Ovary (tissue), 3 donors: Measurements from ENCODE around the gene BRCC3.

Source experiments
- EP300 ChIP-seq: sonication (generic); formaldehyde crosslinking; IDR thresholded peaks from one replicate; pipeline ENCODE4 v1.6.1; 2017; ENCODE audit warnings: antibody characterized with exemption
- TF ChIP-seq, protein P1 (sequence below), 3 donors: fragments of 450-650 bp in 2 of 3; fragments of 200-600 bp in 1 of 3; IDR thresholded peaks; one replicate each; pipeline versions ENCODE4 v1.5.1 to v1.8.0; 2016 to 2022; ENCODE audit warnings: antibody characterized with exemption in 3 of 3, mild to moderate bottlenecking in 1 of 3
- donor health status: DM: no; HTN: no; CAD: no.

GRCh38 chrX:155148724-155149537 is 77.6 kb downstream of the BRCC3 start:
- TF ChIP-seq, protein P1, sequence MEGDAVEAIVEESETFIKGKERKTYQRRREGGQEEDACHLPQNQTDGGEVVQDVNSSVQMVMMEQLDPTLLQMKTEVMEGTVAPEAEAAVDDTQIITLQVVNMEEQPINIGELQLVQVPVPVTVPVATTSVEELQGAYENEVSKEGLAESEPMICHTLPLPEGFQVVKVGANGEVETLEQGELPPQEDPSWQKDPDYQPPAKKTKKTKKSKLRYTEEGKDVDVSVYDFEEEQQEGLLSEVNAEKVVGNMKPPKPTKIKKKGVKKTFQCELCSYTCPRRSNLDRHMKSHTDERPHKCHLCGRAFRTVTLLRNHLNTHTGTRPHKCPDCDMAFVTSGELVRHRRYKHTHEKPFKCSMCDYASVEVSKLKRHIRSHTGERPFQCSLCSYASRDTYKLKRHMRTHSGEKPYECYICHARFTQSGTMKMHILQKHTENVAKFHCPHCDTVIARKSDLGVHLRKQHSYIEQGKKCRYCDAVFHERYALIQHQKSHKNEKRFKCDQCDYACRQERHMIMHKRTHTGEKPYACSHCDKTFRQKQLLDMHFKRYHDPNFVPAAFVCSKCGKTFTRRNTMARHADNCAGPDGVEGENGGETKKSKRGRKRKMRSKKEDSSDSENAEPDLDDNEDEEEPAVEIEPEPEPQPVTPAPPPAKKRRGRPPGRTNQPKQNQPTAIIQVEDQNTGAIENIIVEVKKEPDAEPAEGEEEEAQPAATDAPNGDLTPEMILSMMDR (IDR thresholded peaks at IDR 0.05), result peak in 1 of 3 donors; percentile 15
- TF ChIP-seq EP300, result no peak
